ENCODE measurements around the gene AICDA. TPM values are rescaled to one million over a fixed set of nuclear protein-coding genes. Genes with fewer than 3 reads are reported as not detected.

AICDA gene
- total RNA-seq (not detected), total RNA-seq (0 reads per million in 2 donors)

- H3K27me3 Mint-ChIP-seq = peaks cover 5% of the 10 kb centered on the region
- H3K36me3 Mint-ChIP-seq (ENCODE audit: low read depth) = no peaks in the 10 kb centered on the region
- peaks cover 12% of the 10 kb centered on the region for H3K4me1 Mint-ChIP-seq
- no peak for ATAC-seq
- H3K9me3 ChIP-seq (ENCODE audit: control insufficient read depth, low read length, poor library complexity, severe bottlenecking) = no peaks in the 10 kb centered on the region
- no peak within 1 kb of the TSS for H3K4me3 Mint-ChIP-seq
- no peak for DNase-seq
- H3K27ac Mint-ChIP-seq = peak within 1 kb of the TSS; percentile 24
Measured at GRCh38 chr12:8612629-8613028, at the start of gene AICDA. TSS of gene AICDA (minus strand) at chr12:8612859. CDS start at chr12:8612767, 92 bp downstream.

GRCh38 chr12:8661751-8662150 lies 49.1 kb upstream of the AICDA start:
- no peaks in the 10 kb centered on the region for H3K4me1 Mint-ChIP-seq
- peaks cover 4% of the 10 kb centered on the region for H3K36me3 Mint-ChIP-seq (ENCODE audit: low read depth)
- no peak for DNase-seq
- H3K4me3 Mint-ChIP-seq = no peak overlapping the region
- H3K27me3 Mint-ChIP-seq = peaks cover 15% of the 10 kb centered on the region
- H3K27ac Mint-ChIP-seq = no peak overlapping the region
- no peak for ATAC-seq
- no peaks in the 10 kb centered on the region for H3K9me3 ChIP-seq (ENCODE audit: control insufficient read depth, low read length, poor library complexity, severe bottlenecking)

- no peaks in the 10 kb centered on the region for H3K4me1 Mint-ChIP-seq
- no peaks in the 10 kb centered on the region for H3K9me3 ChIP-seq (ENCODE audit: control insufficient read depth, low read length, poor library complexity, severe bottlenecking)
- no peak overlapping the region for H3K4me3 Mint-ChIP-seq
- H3K36me3 Mint-ChIP-seq (ENCODE audit: low read depth) = peaks cover 4% of the 10 kb centered on the region
- DNase-seq (no peak), ATAC-seq (no peak)
- no peak overlapping the region for H3K27ac Mint-ChIP-seq
- H3K27me3 Mint-ChIP-seq = peaks cover 15% of the 10 kb centered on the region
Measured at GRCh38 chr12:8661016-8661415, 48.4 kb upstream of the AICDA start.

GRCh38 chr12:8658346-8658745 lies 45.7 kb upstream of the AICDA start:
- H3K9me3 ChIP-seq (ENCODE audit: control insufficient read depth, low read length, poor library complexity, severe bottlenecking) = no peaks in the 10 kb centered on the region
- Mint-ChIP-seq H3K36me3 (ENCODE audit: low read depth) (peaks cover 3% of the 10 kb centered on the region), H3K4me1 (no peaks in the 10 kb centered on the region), H3K27me3 (peaks cover 16% of the 10 kb centered on the region), H3K4me3 (no peak overlapping the region), H3K27ac (no peak overlapping the region)
- DNase-seq = no peak
- ATAC-seq = no peak

- DNase-seq (no peak), ATAC-seq (no peak)
- Mint-ChIP-seq H3K36me3 (ENCODE audit: low read depth) (peaks cover 3% of the 10 kb centered on the region), H3K4me1 (no peaks in the 10 kb centered on the region), H3K27me3 (peaks cover 23% of the 10 kb centered on the region), H3K4me3 (no peak overlapping the region), H3K27ac (no peak overlapping the region)
- no peaks in the 10 kb centered on the region for H3K9me3 ChIP-seq (ENCODE audit: control insufficient read depth, low read length, poor library complexity, severe bottlenecking)
Measured at GRCh38 chr12:8655421-8655820, 42.8 kb upstream of the AICDA start.

- Mint-ChIP-seq H3K27me3 (peaks cover 16% of the 10 kb centered on the region), H3K36me3 (ENCODE audit: low read depth) (no peaks in the 10 kb centered on the region), H3K27ac (no peak overlapping the region), H3K4me1 (peaks cover 38% of the 10 kb centered on the region), H3K4me3 (no peak overlapping the region)
- DNase-seq (no peak), ATAC-seq (no peak)
- H3K9me3 ChIP-seq (ENCODE audit: control insufficient read depth, low read length, poor library complexity, severe bottlenecking) = no peaks in the 10 kb centered on the region
Measured at GRCh38 chr12:8648576-8649205, 36.0 kb upstream of the AICDA start.

- DNase-seq (no peak), ATAC-seq (no peak)
- H3K4me1 Mint-ChIP-seq = peaks cover 40% of the 10 kb centered on the region
- H3K27me3 Mint-ChIP-seq = peaks cover 9% of the 10 kb centered on the region
- H3K9me3 ChIP-seq (ENCODE audit: control insufficient read depth, low read length, poor library complexity, severe bottlenecking) = no peaks in the 10 kb centered on the region
- H3K36me3 Mint-ChIP-seq (ENCODE audit: low read depth) = no peaks in the 10 kb centered on the region
- peak overlapping the region; percentile 13 for H3K4me3 Mint-ChIP-seq
- no peak overlapping the region for H3K27ac Mint-ChIP-seq
Measured at GRCh38 chr12:8647968-8648367, 35.3 kb upstream of the AICDA start.

GRCh38 chr12:8644345-8645248 lies 31.9 kb upstream of the AICDA start:
- H3K9me3 ChIP-seq (ENCODE audit: control insufficient read depth, low read length, poor library complexity, severe bottlenecking) = no peaks in the 10 kb centered on the region
- Mint-ChIP-seq H3K4me3 (peak overlapping the region; percentile 82), H3K27ac (peak overlapping the region; percentile 94), H3K27me3 (peaks cover 6% of the 10 kb centered on the region), H3K4me1 (peaks cover 35% of the 10 kb centered on the region), H3K36me3 (ENCODE audit: low read depth) (no peaks in the 10 kb centered on the region)
- ATAC-seq = peak; percentile 94
- no peak for DNase-seq

- Mint-ChIP-seq H3K27me3 (peaks cover 4% of the 10 kb centered on the region), H3K27ac (no peak overlapping the region), H3K36me3 (ENCODE audit: low read depth) (no peaks in the 10 kb centered on the region), H3K4me1 (peaks cover 26% of the 10 kb centered on the region), H3K4me3 (no peak overlapping the region)
- DNase-seq = no peak
- no peak for ATAC-seq
- H3K9me3 ChIP-seq (ENCODE audit: control insufficient read depth, low read length, poor library complexity, severe bottlenecking) = no peaks in the 10 kb centered on the region
Measured at GRCh38 chr12:8642775-8643174, 30.1 kb upstream of the AICDA start.

GRCh38 chr12:8639936-8640335 lies 27.3 kb upstream of the AICDA start:
- ATAC-seq (no peak), DNase-seq (no peak)
- Mint-ChIP-seq H3K27ac (no peak overlapping the region), H3K27me3 (no peaks in the 10 kb centered on the region), H3K36me3 (ENCODE audit: low read depth) (no peaks in the 10 kb centered on the region), H3K4me3 (no peak overlapping the region), H3K4me1 (peaks cover 14% of the 10 kb centered on the region)
- H3K9me3 ChIP-seq (ENCODE audit: control insufficient read depth, low read length, poor library complexity, severe bottlenecking) = no peaks in the 10 kb centered on the region

- H3K36me3 Mint-ChIP-seq (ENCODE audit: low read depth) = no peaks in the 10 kb centered on the region
- H3K4me3 Mint-ChIP-seq = no peak overlapping the region
- H3K4me1 Mint-ChIP-seq = peaks cover 5% of the 10 kb centered on the region
- ATAC-seq (no peak), DNase-seq (no peak)
- H3K27ac Mint-ChIP-seq = no peak overlapping the region
- no peaks in the 10 kb centered on the region for H3K27me3 Mint-ChIP-seq
- no peaks in the 10 kb centered on the region for H3K9me3 ChIP-seq (ENCODE audit: control insufficient read depth, low read length, poor library complexity, severe bottlenecking)
Measured at GRCh38 chr12:8638951-8639350, 26.3 kb upstream of the AICDA start.

- no peaks in the 10 kb centered on the region for H3K27me3 Mint-ChIP-seq
- H3K36me3 Mint-ChIP-seq (ENCODE audit: low read depth) = no peaks in the 10 kb centered on the region
- no peaks in the 10 kb centered on the region for H3K9me3 ChIP-seq (ENCODE audit: control insufficient read depth, low read length, poor library complexity, severe bottlenecking)
- DNase-seq (no peak), ATAC-seq (no peak)
- H3K4me1 Mint-ChIP-seq = no peaks in the 10 kb centered on the region
- H3K4me3 Mint-ChIP-seq = no peak overlapping the region
- H3K27ac Mint-ChIP-seq = no peak overlapping the region
Measured at GRCh38 chr12:8637666-8638065, 25.0 kb upstream of the AICDA start.

GRCh38 chr12:8637244-8637643 lies 24.6 kb upstream of the AICDA start:
- H3K4me3 Mint-ChIP-seq = no peak overlapping the region
- no peaks in the 10 kb centered on the region for H3K36me3 Mint-ChIP-seq (ENCODE audit: low read depth)
- no peaks in the 10 kb centered on the region for H3K27me3 Mint-ChIP-seq
- no peaks in the 10 kb centered on the region for H3K9me3 ChIP-seq (ENCODE audit: control insufficient read depth, low read length, poor library complexity, severe bottlenecking)
- no peak for DNase-seq
- no peak for ATAC-seq
- H3K27ac Mint-ChIP-seq = no peak overlapping the region
- no peaks in the 10 kb centered on the region for H3K4me1 Mint-ChIP-seq
